HepG2 (cell line): ENCODE results near the gene SHTN1. TPM values are rescaled to one million over a fixed set of nuclear protein-coding genes. Genes with fewer than 3 reads are reported as not detected.
A peak's percentile ranks its signal among the peaks of the same experiment; 100 is the strongest.

Source experiments
- BCL3 ChIP-seq: sonication (generic); formaldehyde crosslinking; IDR thresholded peaks from 2 replicates; pipeline ENCODE4 v1.5.1; 2020; ENCODE audit warnings: mild to moderate bottlenecking, missing genetic modification reagents, moderate library complexity
- CCDC6 ChIP-seq: sonication (generic); formaldehyde crosslinking; IDR thresholded peaks from 2 replicates; pipeline ENCODE4 v1.8.1; 2022; ENCODE audit warnings: mild to moderate bottlenecking, missing genetic modification reagents, moderate library complexity
- E2F1 ChIP-seq: sonication (generic); formaldehyde crosslinking; IDR thresholded peaks from 2 replicates; pipeline ENCODE4 v1.5.0; 2020; ENCODE audit warnings: missing genetic modification reagents
- ETS1 ChIP-seq: sonication (generic); formaldehyde crosslinking; IDR thresholded peaks from 2 replicates; pipeline ENCODE4 v1.4.0; 2020; ENCODE audit warnings: missing genetic modification reagents
- FUBP1 ChIP-seq: sonication (generic); formaldehyde crosslinking; IDR thresholded peaks from 2 replicates; pipeline ENCODE4 v1.5.1; 2020; ENCODE audit warnings: missing genetic modification reagents, mild to moderate bottlenecking, borderline replicate concordance
- GMEB2 ChIP-seq: IDR thresholded peaks from 2 replicates; pipeline ENCODE4 v1.6.1; 2016; ENCODE audit warnings: missing biosample characterization, missing genetic modification reagents, low read depth
- HNRNPK ChIP-seq: fragments of 200-400 bp; formaldehyde crosslinking; IDR thresholded peaks from 2 replicates; pipeline ENCODE4 v1.6.1; 2018; ENCODE audit warnings: low read length, low read depth, moderate library complexity, mild to moderate bottlenecking; ENCODE audit not compliant: poor library complexity, severe bottlenecking
- NR2F1 ChIP-seq, 2 experiments: fragments of 450-650 bp in 1 of 2; formaldehyde crosslinking in 1 of 2; IDR thresholded peaks; 2 replicates each; pipeline versions ENCODE4 v1.5.0 to v1.6.1; 2016 to 2020; ENCODE audit warnings: mild to moderate bottlenecking in 1 of 2, missing compliant biosample characterization in 1 of 2, missing genetic modification reagents in 1 of 2, moderate library complexity in 1 of 2
- NR2F2 ChIP-seq: IDR thresholded peaks from 2 replicates; pipeline ENCODE4 v1.6.1; 2012; ENCODE audit warnings: low read depth, inconsistent platforms, borderline replicate concordance
- SMARCE1 ChIP-seq: fragments of 450-650 bp; IDR thresholded peaks from 2 replicates; pipeline ENCODE4 v1.6.1; 2017; ENCODE audit warnings: borderline replicate concordance
- TFAP4 ChIP-seq: sonication (generic); IDR thresholded peaks from 2 replicates; pipeline ENCODE4 v1.6.1; 2016; ENCODE audit warnings: low read depth, borderline replicate concordance
- TGIF2 ChIP-seq: IDR thresholded peaks from 2 replicates; pipeline ENCODE4 v1.6.1; 2016; ENCODE audit warnings: control low read depth, missing compliant biosample characterization
- THYN1 ChIP-seq: sonication (generic); formaldehyde crosslinking; IDR thresholded peaks from 2 replicates; pipeline ENCODE4 v1.8.1; 2023; ENCODE audit warnings: low read depth, mild to moderate bottlenecking, moderate library complexity, missing genetic modification reagents, borderline replicate concordance
- YY1 ChIP-seq: IDR thresholded peaks from 2 replicates; pipeline ENCODE4 v1.6.1; 2011; ENCODE audit warnings: low read length, low read depth, moderate library complexity, mild to moderate bottlenecking; ENCODE audit not compliant: insufficient read depth, insufficient replicate concordance
- ZBTB20 ChIP-seq: sonication (generic); formaldehyde crosslinking; IDR thresholded peaks from 2 replicates; pipeline ENCODE4 v1.8.1; 2023; ENCODE audit warnings: missing genetic modification reagents, low read depth, mild to moderate bottlenecking, borderline replicate concordance
- ZBTB33 ChIP-seq: sonication (generic); formaldehyde crosslinking; IDR thresholded peaks from 2 replicates; pipeline ENCODE4 v1.4.0; 2020; ENCODE audit warnings: missing genetic modification reagents
- ZNF224 ChIP-seq: sonication (generic); formaldehyde crosslinking; IDR thresholded peaks from 2 replicates; pipeline ENCODE4 v1.5.0; 2020; ENCODE audit warnings: mild to moderate bottlenecking, missing genetic modification reagents
- ZNF263 ChIP-seq: sonication (generic); formaldehyde crosslinking; IDR thresholded peaks from 2 replicates; pipeline ENCODE4 v1.4.0; 2020; ENCODE audit warnings: missing genetic modification reagents
- ZNF713 ChIP-seq: sonication (generic); formaldehyde crosslinking; IDR thresholded peaks from 2 replicates; pipeline ENCODE4 v1.4.0; 2020; ENCODE audit warnings: mild to moderate bottlenecking, missing genetic modification reagents
- polyA plus RNA-seq, 8 experiments: library from polyadenylated mRNA; depleted of rRNA in 3 of 8; stranded (reverse) in 7 of 8; unstranded in 1 of 8; fragments of >200 nt; fragmentation: Illumina TruSeq in 4 of 8; extraction: Trizol in 4 of 8; gene quantifications; 2 replicates each; pipeline versions ENCODE4 v1.2.1 to v1.2.3, GENCODE V29; 2011 to 2016; ENCODE audit warnings: low read depth in 4 of 8, missing spikeins in 1 of 8, mixed read lengths in 1 of 8; ENCODE audit not compliant: insufficient read depth in 1 of 8
- total RNA-seq, 5 experiments: library from RNA; depleted of rRNA; stranded (reverse); fragments of >200 nt; fragmentation: Illumina TruSeq; extraction: Trizol; gene quantifications; 2 replicates each; pipeline ENCODE4 v1.2.3, GENCODE V29; 2016; ENCODE audit warnings: low read depth in 1 of 5

SHTN1 gene
- total and polyA plus RNA-seq, 2 of the 13 experiments (the other 11 are each of a cell fraction or from before 2014, with no cell fraction given), result 11.3 to 15.6 TPM

GRCh38 chr10:117005026-117005526, at the start of gene SHTN1 (continued):
- no peak for TF ChIP-seq ZNF713 (CRISPR knock-in tag)
- TF ChIP-seq NR2F1 (CRISPR knock-in tag; IDR thresholded peaks at IDR 0.05), result no peak
- no peak; the same call in 1 of the 2 replicates for TF ChIP-seq BCL3 (CRISPR knock-in tag)
- no peak for TF ChIP-seq THYN1 (CRISPR knock-in tag)
- TF ChIP-seq ZBTB33 (CRISPR knock-in tag), result no peak; the same call in 1 of the 2 replicates
- TF ChIP-seq TGIF2 (CRISPR knock-in tag), result no peak
- TF ChIP-seq E2F1 (CRISPR knock-in tag), result 0 out of 2 replicates have a peak, but pooled peaks have one; percentile 7
- peak; percentile 59 for TF ChIP-seq YY1
- TF ChIP-seq ZBTB20 (CRISPR knock-in tag), result no peak; the same call in 1 of the 2 replicates
- no peak for TF ChIP-seq ZNF224 (CRISPR knock-in tag)
- no peak for TF ChIP-seq SMARCE1
- TF ChIP-seq HNRNPK, result no peak
- TF ChIP-seq GMEB2 (CRISPR knock-in tag), result no peak
- peak; percentile 20; the same call in 1 of the 2 replicates for TF ChIP-seq TFAP4
- no peak for TF ChIP-seq CCDC6 (CRISPR knock-in tag)
- TF ChIP-seq FUBP1 (CRISPR knock-in tag), result no peak
- TF ChIP-seq NR2F2, result no peak
- TF ChIP-seq ZNF263 (CRISPR knock-in tag), result peak; percentile 95
- TF ChIP-seq ETS1 (CRISPR knock-in tag), result no peak
